Muscle layer of duodenum (tissue), 2 donors: ENCODE data around the gene CAPN5.

Experiments
- H3K27ac ChIP-seq: one replicate; pipeline ENCODE4 v1.7.0; 2013; ENCODE audit warnings: mild to moderate bottlenecking, low read length
- H3K27me3 ChIP-seq: one replicate; pipeline ENCODE4 v1.7.0; 2013; ENCODE audit warnings: low read depth, mild to moderate bottlenecking, control low read depth, low read length
- H3K36me3 ChIP-seq, 2 donors: one replicate each; pipeline ENCODE4 v1.7.0; 2013; ENCODE audit warnings: low read length in 2 of 2, control low read depth in 1 of 2, mild to moderate bottlenecking in 1 of 2; ENCODE audit not compliant: insufficient read depth in 2 of 2, control insufficient read depth in 1 of 2
- H3K4me1 ChIP-seq, 2 donors: one replicate each; pipeline ENCODE4 v1.7.0; 2013; ENCODE audit warnings: low read length in 2 of 2, mild to moderate bottlenecking in 2 of 2, control low read depth in 1 of 2, moderate library complexity in 1 of 2; ENCODE audit not compliant: insufficient read depth in 2 of 2, control insufficient read depth in 1 of 2
- H3K4me3 ChIP-seq, 2 donors: one replicate each; pipeline ENCODE4 v1.7.0; 2013; ENCODE audit warnings: low read length in 2 of 2, low read depth in 1 of 2, mild to moderate bottlenecking in 1 of 2
- H3K9me3 ChIP-seq, 2 donors: one replicate each; pipeline ENCODE4 v1.7.0; 2013; ENCODE audit warnings: low read length in 2 of 2, control low read depth in 1 of 2, mild to moderate bottlenecking in 1 of 2; ENCODE audit not compliant: control insufficient read depth in 1 of 2
- donor health status: healthy.

CAPN5 gene

GRCh38 chr11:77086521-77087472, 20.0 kb downstream of the CAPN5 start:
- Histone ChIP-seq H3K36me3 (no peaks in the 10 kb centered on the region), H3K27me3 (no peaks in the 10 kb centered on the region), H3K9me3 (no peaks in the 10 kb centered on the region), H3K27ac (peak overlapping the region; percentile 84), H3K4me1 (peaks cover 13 to 28% of the 10 kb centered on the region in 2 donors), H3K4me3 (no peak overlapping the region)

GRCh38 chr11:77087723-77088225, 21.0 kb downstream of the CAPN5 start:
- peak overlapping the region; percentile 84 for H3K27ac ChIP-seq
- no peaks in the 10 kb centered on the region for H3K9me3 ChIP-seq
- H3K4me1 ChIP-seq = peaks cover 6 to 19% of the 10 kb centered on the region in 2 donors
- no peaks in the 10 kb centered on the region for H3K36me3 ChIP-seq
- no peak overlapping the region for H3K4me3 ChIP-seq
- no peaks in the 10 kb centered on the region for H3K27me3 ChIP-seq

- Histone ChIP-seq H3K4me3 (no peak overlapping the region), H3K9me3 (no peaks in the 10 kb centered on the region), H3K27me3 (no peaks in the 10 kb centered on the region), H3K4me1 (peaks cover 3 to 13% of the 10 kb centered on the region in 2 donors), H3K36me3 (no peaks in the 10 kb centered on the region), H3K27ac (peak overlapping the region; percentile 84)
Observed at GRCh38 chr11:77088236-77089003, 21.6 kb downstream of the CAPN5 start.

- H3K4me3 ChIP-seq = no peak overlapping the region
- no peaks in the 10 kb centered on the region for H3K9me3 ChIP-seq
- peak overlapping the region; percentile 84 for H3K27ac ChIP-seq
- peaks cover 0 to 16% of the 10 kb centered on the region in 2 donors for H3K4me1 ChIP-seq
- no peaks in the 10 kb centered on the region for H3K27me3 ChIP-seq
- no peaks in the 10 kb centered on the region for H3K36me3 ChIP-seq
Observed at GRCh38 chr11:77089004-77089545, 22.3 kb downstream of the CAPN5 start.

GRCh38 chr11:77090046-77090372, 23.2 kb downstream of the CAPN5 start:
- Histone ChIP-seq H3K9me3 (no peaks in the 10 kb centered on the region), H3K4me1 (peaks cover 0 to 20% of the 10 kb centered on the region in 2 donors), H3K4me3 (no peak overlapping the region), H3K36me3 (peaks cover 0 to 3% of the 10 kb centered on the region in 2 donors), H3K27ac (no peak overlapping the region), H3K27me3 (no peaks in the 10 kb centered on the region)

GRCh38 chr11:77090373-77091111, 23.8 kb downstream of the CAPN5 start:
- Histone ChIP-seq H3K4me3 (no peak overlapping the region), H3K27me3 (no peaks in the 10 kb centered on the region), H3K36me3 (peaks cover 0 to 3% of the 10 kb centered on the region in 2 donors), H3K27ac (no peak overlapping the region), H3K4me1 (peaks cover 0 to 20% of the 10 kb centered on the region in 2 donors), H3K9me3 (no peaks in the 10 kb centered on the region)

GRCh38 chr11:77091146-77091940, 24.6 kb downstream of the CAPN5 start:
- Histone ChIP-seq H3K27ac (no peak overlapping the region), H3K9me3 (no peaks in the 10 kb centered on the region), H3K36me3 (peaks cover 0 to 3% of the 10 kb centered on the region in 2 donors), H3K4me3 (no peak overlapping the region), H3K4me1 (peaks cover 0 to 20% of the 10 kb centered on the region in 2 donors), H3K27me3 (no peaks in the 10 kb centered on the region)

- H3K4me1 ChIP-seq = peaks cover 0 to 20% of the 10 kb centered on the region in 2 donors
- no peak overlapping the region for H3K4me3 ChIP-seq
- no peaks in the 10 kb centered on the region for H3K27me3 ChIP-seq
- H3K27ac ChIP-seq = no peak overlapping the region
- peaks cover 0 to 3% of the 10 kb centered on the region in 2 donors for H3K36me3 ChIP-seq
- no peaks in the 10 kb centered on the region for H3K9me3 ChIP-seq
Observed at GRCh38 chr11:77092382-77092781, 25.6 kb downstream of the CAPN5 start.

- no peak overlapping the region for H3K4me3 ChIP-seq
- H3K9me3 ChIP-seq = no peaks in the 10 kb centered on the region
- H3K4me1 ChIP-seq = peaks cover 0 to 20% of the 10 kb centered on the region in 2 donors
- H3K36me3 ChIP-seq = peaks cover 0 to 3% of the 10 kb centered on the region in 2 donors
- H3K27ac ChIP-seq = no peak overlapping the region
- no peaks in the 10 kb centered on the region for H3K27me3 ChIP-seq
Observed at GRCh38 chr11:77093056-77093891, 26.5 kb downstream of the CAPN5 start.
